GM06990 (cell line): ENCODE results near the gene RPS17.
"Not testable (repeated sequence)": the region's sequence is repeated elsewhere in the genome, so short reads cannot be mapped to it uniquely, and the experiment has no call there.

ENCODE experiments used
- DNase-seq: peaks from one replicate; pipeline ENCODE4 v3.0.0-alpha.2; 2011; ENCODE audit not compliant: insufficient read length; ENCODE audit errors: extremely low read depth
- H3K27me3 ChIP-seq: replicated peaks from 2 replicates; pipeline ENCODE4 v1.6.0; 2011; ENCODE audit warnings: low read length; ENCODE audit not compliant: control insufficient read depth, insufficient read depth
- H3K36me3 ChIP-seq: 2 replicates; pipeline ENCODE4 v1.5.1; 2011; ENCODE audit warnings: low read length; ENCODE audit not compliant: control insufficient read depth, insufficient read depth
- H3K4me3 ChIP-seq: replicated peaks from 2 replicates; pipeline ENCODE4 v1.5.1; 2011; ENCODE audit warnings: low read depth, mild to moderate bottlenecking, control low read depth, low read length
- TF ChIP-seq, protein P1 (sequence below): IDR thresholded peaks from 2 replicates; pipeline ENCODE4 v1.5.1; 2011; ENCODE audit warnings: low read length, control low read depth, mild to moderate bottlenecking, inconsistent platforms; ENCODE audit not compliant: insufficient read depth, poor library complexity, severe bottlenecking

The RPS17 gene

DNA sequence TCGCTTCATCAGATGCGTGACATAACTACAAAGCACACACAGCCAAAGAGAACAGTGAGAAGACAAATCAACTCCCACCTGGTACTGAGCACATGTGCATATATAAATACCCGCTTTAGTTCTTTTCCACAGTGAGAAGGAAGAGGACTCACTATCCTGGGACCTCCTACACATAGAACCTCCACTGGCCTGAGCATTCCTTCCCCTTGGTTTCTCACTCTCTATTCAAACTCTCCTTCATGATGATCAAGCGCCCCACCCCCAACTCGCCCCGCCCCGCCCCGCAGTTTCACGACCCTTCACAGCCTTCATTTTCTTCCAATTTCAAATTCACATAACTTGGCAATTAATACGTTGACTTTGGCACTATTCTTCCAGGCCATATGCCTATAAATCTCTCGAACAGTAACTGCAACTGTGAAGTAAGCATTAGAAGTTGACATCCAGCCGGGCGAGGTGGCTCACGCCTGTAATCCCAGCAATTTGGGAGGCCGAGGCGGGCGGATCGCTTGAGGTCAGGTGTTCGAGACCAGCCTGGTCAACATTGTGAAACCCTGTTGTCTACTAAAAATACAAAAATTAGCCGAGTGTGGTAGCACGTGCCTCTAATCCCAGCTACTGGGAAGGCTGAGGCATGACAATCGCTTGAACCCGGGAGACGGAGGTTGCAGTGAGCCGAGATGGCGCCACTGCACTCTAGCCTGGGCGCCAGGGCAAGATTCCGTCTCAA lies 1.1 kb downstream of the RPS17 start:
- DNase-seq, result no peak
- Histone ChIP-seq H3K4me3 (peak overlapping the region; percentile 73), H3K36me3 (peaks cover 28% of the 10 kb centered on the region), H3K27me3 (no peaks in the 10 kb centered on the region)
- TF ChIP-seq, protein P1, sequence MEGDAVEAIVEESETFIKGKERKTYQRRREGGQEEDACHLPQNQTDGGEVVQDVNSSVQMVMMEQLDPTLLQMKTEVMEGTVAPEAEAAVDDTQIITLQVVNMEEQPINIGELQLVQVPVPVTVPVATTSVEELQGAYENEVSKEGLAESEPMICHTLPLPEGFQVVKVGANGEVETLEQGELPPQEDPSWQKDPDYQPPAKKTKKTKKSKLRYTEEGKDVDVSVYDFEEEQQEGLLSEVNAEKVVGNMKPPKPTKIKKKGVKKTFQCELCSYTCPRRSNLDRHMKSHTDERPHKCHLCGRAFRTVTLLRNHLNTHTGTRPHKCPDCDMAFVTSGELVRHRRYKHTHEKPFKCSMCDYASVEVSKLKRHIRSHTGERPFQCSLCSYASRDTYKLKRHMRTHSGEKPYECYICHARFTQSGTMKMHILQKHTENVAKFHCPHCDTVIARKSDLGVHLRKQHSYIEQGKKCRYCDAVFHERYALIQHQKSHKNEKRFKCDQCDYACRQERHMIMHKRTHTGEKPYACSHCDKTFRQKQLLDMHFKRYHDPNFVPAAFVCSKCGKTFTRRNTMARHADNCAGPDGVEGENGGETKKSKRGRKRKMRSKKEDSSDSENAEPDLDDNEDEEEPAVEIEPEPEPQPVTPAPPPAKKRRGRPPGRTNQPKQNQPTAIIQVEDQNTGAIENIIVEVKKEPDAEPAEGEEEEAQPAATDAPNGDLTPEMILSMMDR, result no peak

DNA sequence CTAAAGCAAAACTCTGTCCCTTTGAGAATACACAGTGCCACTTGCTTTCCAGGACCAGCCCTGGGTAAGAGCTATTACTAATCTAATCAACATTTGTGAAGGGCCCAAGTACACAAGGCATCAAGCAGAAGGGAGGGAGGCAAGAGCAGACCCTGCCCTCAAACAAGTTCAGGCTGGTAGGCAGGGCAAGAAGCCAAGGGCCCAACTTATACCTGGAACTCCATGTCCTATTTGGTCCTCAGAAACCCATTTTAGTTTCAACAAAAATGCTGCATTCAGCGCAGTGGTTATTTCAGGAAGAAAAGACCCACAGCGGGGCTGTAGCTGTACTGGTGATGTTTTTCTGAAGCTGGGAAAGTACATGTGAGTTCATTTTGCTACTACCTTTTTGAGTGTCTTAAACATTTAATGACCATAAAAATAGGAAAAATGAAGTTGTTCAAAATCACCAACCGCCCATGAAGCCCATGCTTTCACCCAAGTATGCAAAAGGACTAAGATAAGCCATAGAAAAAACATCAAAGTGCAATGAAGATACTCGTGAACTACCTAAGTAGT lies 2.8 kb downstream of the RPS17 start:
- Histone ChIP-seq H3K27me3 (no peaks in the 10 kb centered on the region), H3K4me3 (peak overlapping the region; percentile 73), H3K36me3 (peaks cover 31% of the 10 kb centered on the region)
- TF ChIP-seq, protein P1, result no peak
- no peak for DNase-seq

DNA sequence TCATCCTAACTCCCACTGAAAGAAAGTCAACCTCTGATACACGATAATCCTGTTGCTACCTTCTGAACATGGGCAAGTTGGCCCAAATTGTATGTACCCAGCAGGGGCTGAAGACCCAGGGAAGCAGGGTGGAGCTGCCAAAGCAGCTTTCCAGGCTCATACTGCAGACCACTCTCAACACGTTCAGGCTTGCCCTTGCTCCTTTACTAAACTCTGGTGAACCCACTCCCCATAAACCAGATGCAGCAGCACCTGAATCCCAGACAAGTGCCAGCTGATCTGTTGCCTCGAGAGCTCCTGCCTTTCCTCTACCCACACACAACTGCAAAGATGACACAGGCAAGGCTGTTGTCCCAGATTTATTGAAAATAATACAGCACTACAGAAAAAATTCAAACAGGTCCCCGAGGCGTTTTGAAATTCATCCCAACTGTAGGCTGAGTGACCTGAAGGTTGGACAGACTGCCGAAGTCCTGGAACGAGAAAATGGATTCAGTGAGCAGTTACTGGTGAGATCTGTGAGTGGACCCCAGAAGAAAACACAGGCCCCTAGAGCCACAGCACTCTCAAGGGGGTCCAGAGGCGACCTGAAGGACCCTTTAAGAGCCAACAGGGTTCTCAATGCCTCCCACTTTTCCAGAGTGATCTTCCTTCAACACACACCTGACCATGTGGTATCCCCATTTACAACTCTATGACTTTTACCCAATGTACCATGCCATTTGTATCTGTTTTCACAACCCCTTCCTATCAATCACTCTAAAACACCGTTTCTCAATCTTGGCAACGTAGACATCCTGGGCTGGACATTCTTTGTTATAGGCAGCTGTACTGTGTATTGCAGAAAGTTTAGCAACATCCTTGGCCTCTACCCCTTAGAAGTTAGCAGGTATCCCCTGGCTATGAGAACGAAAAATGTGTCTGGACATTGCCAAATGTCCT lies 3.6 kb downstream of the RPS17 start:
- Histone ChIP-seq H3K4me3 (peak overlapping the region; percentile 29; the same call in 1 of the 2 replicates), H3K36me3 (peaks cover 31% of the 10 kb centered on the region), H3K27me3 (no peaks in the 10 kb centered on the region)
- TF ChIP-seq, protein P1, result no peak
- DNase-seq, result no peak

DNA sequence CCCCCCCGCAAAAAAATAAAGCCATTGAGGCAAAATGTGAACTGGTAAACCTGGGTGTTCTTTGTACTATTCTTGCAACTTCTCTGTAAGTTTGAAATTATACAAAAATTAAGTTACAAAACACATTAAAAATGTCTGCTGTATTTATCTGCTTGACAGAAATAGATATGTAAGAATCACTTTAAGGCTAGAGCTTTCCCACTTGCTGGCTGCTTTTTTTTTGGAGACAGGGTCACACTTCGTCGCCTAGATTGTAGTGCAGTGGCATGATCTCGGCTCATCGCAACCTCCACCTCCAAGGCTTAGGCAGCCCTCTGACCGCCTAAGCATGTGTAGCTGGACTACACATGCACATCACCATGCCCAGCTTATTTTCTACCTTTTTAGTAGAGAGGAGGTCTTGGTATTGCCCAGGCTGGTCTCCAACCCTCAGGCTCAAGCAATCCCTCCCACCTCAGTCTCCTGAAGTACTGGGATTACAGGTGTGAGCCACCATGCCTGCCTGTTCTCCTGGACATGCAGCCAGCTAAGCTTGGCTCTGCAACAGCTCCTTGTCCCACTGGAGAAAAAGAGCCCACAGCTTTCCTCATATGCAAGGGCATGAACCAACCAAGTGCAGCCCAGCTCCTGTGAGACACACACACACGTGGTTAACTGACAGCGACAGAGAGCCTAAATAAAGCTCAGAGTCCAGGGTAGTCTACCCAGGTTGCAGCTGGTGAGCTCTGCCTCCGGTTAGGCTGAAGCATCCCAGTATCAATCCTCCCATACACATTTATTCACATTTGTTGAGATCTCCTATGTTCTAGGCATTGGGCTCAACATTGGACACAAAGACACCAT lies 4.5 kb downstream of the RPS17 start:
- DNase-seq, result no peak
- TF ChIP-seq, protein P1, result no peak
- Histone ChIP-seq H3K27me3 (no peaks in the 10 kb centered on the region), H3K4me3 (no peak overlapping the region), H3K36me3 (peaks cover 31% of the 10 kb centered on the region)

DNA sequence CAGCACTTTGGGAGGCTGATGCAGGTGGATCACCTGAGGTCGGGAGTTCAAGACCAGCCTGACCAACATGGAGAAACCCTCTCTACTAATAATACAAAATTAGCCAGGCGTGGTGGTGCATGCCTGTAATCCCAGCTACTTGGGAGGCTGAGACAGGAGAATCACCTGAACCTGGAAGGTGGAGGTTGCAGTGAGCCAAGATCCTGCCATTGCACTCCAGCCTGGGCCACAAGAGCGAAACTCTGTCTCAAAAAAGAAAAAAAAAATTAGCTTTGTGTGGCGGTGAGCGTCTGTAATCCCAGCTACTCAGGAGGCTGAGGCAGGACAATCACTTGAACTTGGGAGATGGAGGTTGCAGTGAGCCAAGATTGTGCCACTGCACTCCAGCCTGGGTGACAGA lies 5.1 kb downstream of the RPS17 start:
- H3K4me3 ChIP-seq, DNase-seq, H3K27me3 ChIP-seq: not testable (repeated sequence)
- H3K36me3 ChIP-seq, result peaks cover 31% of the 10 kb centered on the region

DNA sequence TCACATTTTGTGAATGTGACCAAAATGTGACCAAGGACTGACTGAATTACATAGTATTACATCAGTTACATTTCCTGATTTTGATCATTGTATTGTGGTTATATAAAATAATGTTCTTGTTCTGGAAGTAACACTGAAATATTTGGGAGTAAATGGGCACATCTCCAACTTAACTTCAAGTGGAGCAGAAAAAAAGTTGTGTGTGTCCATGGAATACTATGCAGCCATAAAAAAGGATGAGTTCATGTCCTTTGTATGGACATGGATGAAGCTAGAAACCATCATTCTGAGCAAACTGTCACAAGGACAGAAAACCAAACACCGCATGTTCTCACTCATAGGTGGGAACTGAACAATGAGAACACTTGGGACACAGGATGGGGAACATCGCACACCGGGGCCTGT lies 5.8 kb downstream of the RPS17 start:
- not testable (repeated sequence) for H3K27me3 ChIP-seq, H3K4me3 ChIP-seq, DNase-seq
- H3K36me3 ChIP-seq, result peaks cover 31% of the 10 kb centered on the region
